Islet precursor cell (in vitro differentiated cells): Measurements from ENCODE around the gene SDCBP2.
A peak's percentile ranks its signal among the peaks of the same experiment; 100 is the strongest.

ENCODE experiments used
- DNase-seq: peaks from one replicate; pipeline ENCODE4 v3.0.0-alpha.2; 2018

Gene SDCBP2

GRCh38 chr20:1310071-1310470, 18.9 kb downstream of the SDCBP2 start:
- no peak for DNase-seq

DNA sequence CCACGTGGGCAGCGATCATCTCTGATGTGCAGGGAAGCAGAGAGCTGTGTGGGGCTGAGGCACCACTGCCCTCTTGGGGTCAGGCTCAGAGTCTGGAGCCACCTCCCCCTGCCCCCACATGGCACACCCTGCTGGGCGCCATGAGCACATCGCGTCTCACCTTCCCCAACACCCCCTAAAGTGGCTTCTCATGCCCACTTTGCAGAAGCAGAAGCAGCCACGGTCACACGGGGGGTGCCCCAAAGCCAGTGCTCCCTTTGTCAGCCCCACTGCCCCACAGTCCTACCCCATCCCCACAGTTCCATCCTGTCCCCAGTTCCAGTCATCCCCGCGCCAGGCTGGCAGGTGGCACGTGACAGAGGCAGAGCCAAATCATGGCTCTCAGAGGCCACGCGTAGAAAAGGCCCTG, 19.5 kb downstream of the SDCBP2 start:
- no peak for DNase-seq

- DNase-seq, result no peak
Measured at GRCh38 chr20:1308702-1309095, 20.2 kb downstream of the SDCBP2 start.

GRCh38 chr20:1308067-1308701, 20.8 kb downstream of the SDCBP2 start:
- no peak for DNase-seq

- DNase-seq, result no peak
Measured at GRCh38 chr20:1307571-1307971, 21.4 kb downstream of the SDCBP2 start.

- no peak for DNase-seq
Measured at GRCh38 chr20:1307171-1307570, 21.8 kb downstream of the SDCBP2 start.

GRCh38 chr20:1306316-1307135, 22.4 kb downstream of the SDCBP2 start:
- no peak for DNase-seq

GRCh38 chr20:1305712-1306111, 23.2 kb downstream of the SDCBP2 start:
- no peak for DNase-seq

DNA sequence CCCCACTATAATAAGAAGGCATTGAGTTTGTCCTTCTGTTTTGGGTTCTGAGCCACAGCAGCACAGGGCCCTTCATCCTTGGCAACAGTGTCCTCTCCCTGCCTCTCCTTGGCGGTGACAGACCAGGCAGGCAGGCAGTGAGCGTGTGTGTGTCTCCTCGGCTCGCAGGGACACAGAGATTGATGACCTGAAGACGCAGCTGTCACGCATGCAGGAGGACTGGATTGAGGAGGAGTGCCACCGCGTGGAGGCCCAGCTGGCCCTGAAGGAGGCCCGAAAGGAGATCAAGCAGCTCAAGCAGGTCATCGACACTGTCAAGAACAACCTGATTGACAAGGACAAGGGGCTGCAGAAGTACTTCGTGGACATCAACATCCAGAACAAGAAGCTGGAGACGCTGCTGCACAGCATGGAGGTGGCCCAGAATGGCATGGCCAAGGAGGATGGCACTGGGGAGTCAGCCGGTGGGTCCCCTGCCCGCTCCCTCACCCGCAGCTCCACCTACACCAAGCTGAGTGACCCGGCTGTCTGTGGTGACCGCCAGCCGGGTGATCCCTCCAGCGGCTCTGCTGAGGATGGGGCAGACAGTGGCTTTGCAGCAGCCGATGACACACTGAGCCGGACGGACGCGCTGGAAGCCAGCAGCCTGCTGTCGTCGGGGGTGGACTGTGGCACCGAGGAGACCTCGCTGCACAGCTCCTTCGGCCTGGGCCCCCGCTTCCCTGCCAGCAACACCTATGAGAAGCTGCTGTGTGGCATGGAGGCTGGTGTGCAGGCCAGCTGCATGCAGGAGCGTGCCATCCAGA, 24.0 kb downstream of the SDCBP2 start:
- no peak for DNase-seq

GRCh38 chr20:1302685-1303541, 26.0 kb downstream of the SDCBP2 start:
- no peak for DNase-seq

GRCh38 chr20:1301031-1301529, 27.9 kb downstream of the SDCBP2 start:
- no peak for DNase-seq

GRCh38 chr20:1300083-1300840, 28.7 kb downstream of the SDCBP2 start:
- DNase-seq, result no peak

GRCh38 chr20:1299522-1299921, 29.4 kb downstream of the SDCBP2 start:
- DNase-seq, result peak; percentile 73

DNA sequence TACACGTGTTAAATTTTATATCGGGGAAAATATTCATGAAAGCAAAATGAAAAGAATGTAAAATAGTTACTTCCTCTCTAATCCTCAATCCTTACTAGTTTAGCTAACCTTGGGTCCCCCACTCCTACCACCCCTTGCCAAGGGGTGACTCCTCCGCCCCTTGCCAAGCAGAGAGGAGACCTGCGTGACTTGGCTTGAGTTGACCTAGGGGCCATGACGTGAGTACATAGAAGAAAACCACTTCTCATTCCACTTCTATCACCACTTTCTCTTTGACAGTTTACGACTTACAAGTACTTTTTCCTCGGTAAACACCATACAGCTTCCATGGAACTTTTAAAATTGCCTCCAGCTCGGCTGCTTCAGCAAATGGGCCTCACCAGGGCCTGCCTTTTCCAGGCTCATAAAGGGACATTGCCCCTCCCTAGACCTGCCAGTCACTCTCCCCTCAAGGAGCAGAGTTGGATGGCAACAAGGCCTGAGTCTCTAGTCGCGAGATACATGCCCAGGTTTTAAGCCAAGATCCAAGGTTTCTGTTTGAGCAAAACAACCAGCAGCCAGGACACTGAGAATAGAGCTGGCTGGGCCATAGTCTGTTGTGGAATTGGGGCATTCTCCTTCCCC, 29.9 kb downstream of the SDCBP2 start:
- no peak for DNase-seq

GRCh38 chr20:1298166-1298565, 30.8 kb downstream of the SDCBP2 start:
- no peak for DNase-seq

DNA sequence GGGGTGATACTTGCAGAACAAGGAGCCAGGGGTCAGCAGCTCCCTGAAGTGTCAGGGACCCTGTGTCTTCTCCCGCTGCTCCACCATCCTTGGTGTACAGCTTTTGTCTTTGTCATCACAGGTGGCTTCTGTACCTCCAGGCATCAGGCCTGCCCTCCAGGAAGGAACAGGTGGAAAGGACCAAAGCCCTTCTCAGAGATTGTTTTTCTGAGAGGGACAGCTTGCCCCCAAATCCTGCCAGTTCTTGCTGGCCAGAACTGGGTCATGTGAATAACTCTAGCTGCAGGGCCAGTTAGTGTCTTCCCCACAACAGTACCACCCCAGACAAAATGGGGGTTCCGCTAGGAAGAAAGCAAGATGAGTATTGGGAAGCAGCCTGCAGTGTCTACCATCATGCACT, 31.5 kb downstream of the SDCBP2 start:
- DNase-seq, result no peak

GRCh38 chr20:1296922-1297321, 32.0 kb downstream of the SDCBP2 start:
- DNase-seq, result no peak

GRCh38 chr20:1296117-1296610, 32.8 kb downstream of the SDCBP2 start:
- DNase-seq, result no peak

- no peak for DNase-seq
Measured at GRCh38 chr20:1295276-1295930, 33.5 kb downstream of the SDCBP2 start.

- DNase-seq, result no peak
Measured at GRCh38 chr20:1294497-1294896, 34.4 kb downstream of the SDCBP2 start.
